HUES6 (cell line): ENCODE results near the gene POLN.

Experiments
- H3K27ac ChIP-seq: 2 replicates; pipeline ENCODE4 v1.7.0; 2013; ENCODE audit warnings: low read depth, mild to moderate bottlenecking, low read length, inconsistent platforms
- H3K27me3 ChIP-seq: 2 replicates; pipeline ENCODE4 v1.6.1; 2013; ENCODE audit warnings: low read length; ENCODE audit not compliant: control insufficient read depth, insufficient read depth
- H3K36me3 ChIP-seq: 2 replicates; pipeline ENCODE4 v1.6.1; 2013; ENCODE audit warnings: low read length; ENCODE audit not compliant: control insufficient read depth, insufficient read depth
- H3K4me1 ChIP-seq: 2 replicates; pipeline ENCODE4 v1.6.1; 2013; ENCODE audit warnings: low read length; ENCODE audit not compliant: control insufficient read depth, insufficient read depth
- H3K4me3 ChIP-seq: 2 replicates; pipeline ENCODE4 v1.5.1; 2013; ENCODE audit warnings: low read depth, low read length
- H3K9ac ChIP-seq: one replicate; pipeline ENCODE4 v1.6.1; 2013; ENCODE audit warnings: mild to moderate bottlenecking, low read length
- H3K9me3 ChIP-seq: 2 replicates; pipeline ENCODE4 v1.6.1; 2013; ENCODE audit warnings: low read depth, low read length; ENCODE audit not compliant: control insufficient read depth, insufficient read depth

The POLN gene

DNA sequence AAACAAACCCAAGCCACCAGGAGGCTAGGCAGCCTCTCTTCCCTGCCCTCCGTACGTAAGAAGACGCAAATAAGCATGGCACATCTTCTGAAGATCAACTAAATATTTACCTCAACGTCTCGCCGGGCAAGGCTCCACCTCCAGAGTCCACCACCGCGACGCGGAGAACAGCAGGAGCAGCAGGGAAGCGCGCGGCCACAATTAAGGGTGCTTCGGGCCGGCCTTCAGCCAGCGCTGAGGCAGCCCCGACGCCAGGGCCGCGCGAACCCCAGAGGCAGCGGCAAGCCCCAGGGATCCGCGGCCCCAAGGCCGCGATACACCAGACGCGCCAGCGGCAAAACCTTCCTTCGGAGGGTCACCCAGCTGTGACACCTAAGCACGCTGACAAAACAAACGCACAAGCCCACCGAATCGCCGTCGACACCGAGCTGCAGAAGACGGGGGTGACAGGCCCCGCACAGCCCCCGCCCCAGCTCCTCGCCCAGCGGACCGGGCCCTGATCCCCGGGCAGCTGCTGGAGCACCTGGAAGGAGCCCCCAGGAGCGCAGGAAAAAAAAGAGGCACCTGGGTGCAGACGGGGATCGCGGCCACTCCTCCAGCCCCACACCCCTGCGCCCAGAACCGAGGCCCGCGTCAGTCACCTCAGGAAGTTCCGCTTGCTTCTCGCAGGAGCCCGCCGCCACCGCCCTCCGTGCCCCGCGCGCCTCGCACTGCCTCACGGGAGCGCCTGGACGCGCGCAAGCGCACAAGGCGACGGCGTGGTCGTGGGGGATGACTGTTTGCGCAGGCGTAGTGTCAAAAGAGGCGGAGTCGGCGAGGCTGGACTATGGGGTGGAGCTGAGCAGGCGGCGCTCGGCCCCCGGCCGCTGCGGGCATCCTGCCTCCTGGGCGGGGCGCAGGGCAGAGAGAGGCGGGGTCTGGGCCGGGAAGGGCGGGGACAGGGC, at the start of gene POLN, which contains the start of gene HAUS3:
Gene POLN (minus strand): TSS at position 712 of the 944 bp plus-strand sequence. CDS start 12,890 bp downstream, outside the sequence.
Gene HAUS3 (minus strand): TSS at position 712 of the 944 bp plus-strand sequence. CDS start 1,175 bp downstream, outside the sequence.
- Histone ChIP-seq H3K4me3 (peak within 1 kb of the TSS; percentile 95), H3K9ac (peak within 1 kb of the TSS; percentile 84), H3K9me3 (peaks cover 13% of the 10 kb centered on the region), H3K27me3 (peaks cover 3% of the 10 kb centered on the region; the same call in 1 of the 2 replicates), H3K27ac (peak within 1 kb of the TSS; percentile 49; the same call in 1 of the 2 replicates), H3K36me3 (peaks cover 17% of the 10 kb centered on the region), H3K4me1 (peaks cover 14% of the 10 kb centered on the region; the same call in 1 of the 2 replicates)

DNA sequence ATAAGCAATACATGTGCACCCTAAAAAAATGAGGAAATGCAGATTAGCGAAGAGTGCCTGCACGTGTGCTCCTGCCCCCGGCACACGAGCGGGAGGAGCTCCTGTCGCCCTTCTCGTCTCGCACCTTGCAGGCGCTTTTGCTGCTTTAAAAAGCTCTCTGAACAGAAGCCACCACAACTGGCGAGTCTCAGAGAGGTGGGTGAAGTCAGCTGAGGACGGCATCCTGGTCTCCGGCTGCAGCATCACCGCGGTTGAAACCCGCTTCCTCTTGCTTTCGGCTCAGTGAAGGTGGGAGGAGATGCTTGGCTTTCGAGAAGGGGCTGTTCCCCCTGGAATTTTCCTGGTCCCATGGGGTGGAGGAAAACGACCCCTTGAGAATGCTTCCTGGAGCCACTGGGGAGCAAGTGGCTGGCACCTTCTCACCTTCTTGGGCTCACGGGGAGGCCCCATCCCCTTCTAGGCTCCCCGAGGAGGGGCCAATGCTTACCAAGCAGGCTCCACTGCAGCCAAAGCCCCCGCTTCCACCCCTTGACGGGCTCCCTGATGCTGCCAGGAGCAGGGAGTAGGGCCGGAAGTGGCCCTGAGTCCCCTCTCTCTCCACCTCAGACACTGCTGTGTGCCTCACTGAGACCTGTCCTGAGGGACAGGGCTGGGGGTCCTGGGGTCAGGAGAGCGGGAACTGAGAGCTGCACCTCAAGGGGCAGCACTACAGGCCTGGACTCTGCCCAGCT, 49.2 kb upstream of the POLN start:
- Histone ChIP-seq H3K9me3 (0 out of 2 replicates have a peak, but pooled peaks cover 4% of the 10 kb centered on the region), H3K27me3 (0 out of 2 replicates have a peak, but pooled peaks cover 2% of the 10 kb centered on the region), H3K27ac (no peak overlapping the region), H3K4me3 (no peak overlapping the region), H3K36me3 (no peaks in the 10 kb centered on the region), H3K4me1 (no peaks in the 10 kb centered on the region), H3K9ac (no peak overlapping the region)

DNA sequence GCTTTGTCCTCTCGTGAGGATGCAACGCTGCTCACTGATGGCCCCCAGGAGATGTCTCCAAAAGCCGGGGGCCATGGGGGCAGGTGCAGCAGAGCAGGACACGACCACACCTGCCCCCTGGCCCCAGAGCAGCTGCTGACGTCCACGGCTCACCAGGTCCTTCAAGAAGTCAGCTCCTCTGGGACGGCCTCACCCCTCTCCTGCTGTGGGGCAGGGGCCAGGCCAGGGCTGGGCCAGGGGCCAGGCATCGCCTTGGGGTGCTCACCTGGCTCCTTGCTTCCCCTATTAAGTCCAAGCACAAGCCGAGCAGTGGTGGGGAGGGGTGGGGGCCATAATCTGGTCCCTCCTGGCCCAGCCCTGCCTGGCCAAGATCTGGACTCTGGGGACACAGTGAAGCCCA, 48.6 kb upstream of the POLN start:
- Histone ChIP-seq H3K27ac (no peak overlapping the region), H3K27me3 (0 out of 2 replicates have a peak, but pooled peaks cover 2% of the 10 kb centered on the region), H3K36me3 (no peaks in the 10 kb centered on the region), H3K9me3 (0 out of 2 replicates have a peak, but pooled peaks cover 4% of the 10 kb centered on the region), H3K4me3 (no peak overlapping the region), H3K9ac (no peak overlapping the region), H3K4me1 (no peaks in the 10 kb centered on the region)

DNA sequence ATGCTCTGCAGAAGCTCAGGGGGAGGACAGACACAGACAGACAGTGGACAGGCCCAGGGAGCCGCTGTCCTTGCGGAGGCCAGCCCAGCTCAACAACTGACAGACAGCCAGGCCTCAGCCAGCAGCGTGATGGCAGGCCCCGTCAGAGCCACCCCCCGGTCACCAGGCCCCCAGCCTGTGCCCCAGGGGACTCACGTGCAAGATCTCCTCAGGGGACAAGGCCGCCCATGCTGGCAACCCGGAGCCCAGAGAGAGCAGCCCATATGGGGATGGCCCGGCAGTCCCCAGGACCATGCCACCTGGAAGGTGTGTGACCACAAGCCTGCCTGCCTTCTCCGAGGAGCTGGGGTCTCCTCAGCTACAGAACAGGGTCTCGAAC, 48.0 kb upstream of the POLN start:
- H3K9ac ChIP-seq = no peak overlapping the region
- no peak overlapping the region for H3K4me3 ChIP-seq
- 0 out of 2 replicates have a peak, but pooled peaks cover 2% of the 10 kb centered on the region for H3K27me3 ChIP-seq
- no peak overlapping the region for H3K27ac ChIP-seq
- H3K4me1 ChIP-seq = no peaks in the 10 kb centered on the region
- 0 out of 2 replicates have a peak, but pooled peaks cover 4% of the 10 kb centered on the region for H3K9me3 ChIP-seq
- no peaks in the 10 kb centered on the region for H3K36me3 ChIP-seq

DNA sequence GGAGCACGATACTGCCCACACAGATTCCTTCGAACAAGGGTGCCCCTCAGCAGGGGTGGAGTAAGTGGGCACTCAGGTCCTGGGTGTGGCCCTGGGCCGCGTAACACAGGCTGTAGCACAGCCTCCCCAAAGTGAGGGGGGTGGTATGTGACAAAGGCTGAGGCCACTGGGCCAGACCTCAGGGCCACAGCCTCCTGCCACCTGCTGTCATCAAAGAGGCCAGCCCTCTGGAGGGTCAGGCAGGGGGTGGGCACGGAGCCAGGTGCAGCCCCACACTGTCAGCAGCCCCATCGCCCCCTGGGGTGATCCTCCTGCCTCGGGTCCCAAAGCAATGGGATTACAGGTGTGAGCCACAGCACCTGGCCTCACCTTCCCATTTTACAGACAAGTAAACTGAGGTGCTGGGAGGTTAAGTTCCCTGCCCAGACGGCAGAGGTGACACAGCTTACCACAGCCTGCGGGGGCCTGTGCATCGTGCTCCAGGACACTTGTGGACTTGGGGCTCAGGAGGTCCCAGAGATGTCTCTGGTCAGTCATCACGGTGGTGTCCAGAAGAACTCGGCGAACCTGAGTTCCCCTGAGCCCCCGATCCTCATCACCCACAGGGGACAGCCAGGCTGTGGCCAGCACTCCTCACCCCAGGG, 47.5 kb upstream of the POLN start:
- Histone ChIP-seq H3K9ac (no peak overlapping the region), H3K4me1 (no peaks in the 10 kb centered on the region), H3K27me3 (0 out of 2 replicates have a peak, but pooled peaks cover 2% of the 10 kb centered on the region), H3K4me3 (no peak overlapping the region), H3K27ac (no peak overlapping the region), H3K36me3 (no peaks in the 10 kb centered on the region), H3K9me3 (0 out of 2 replicates have a peak, but pooled peaks cover 4% of the 10 kb centered on the region)

DNA sequence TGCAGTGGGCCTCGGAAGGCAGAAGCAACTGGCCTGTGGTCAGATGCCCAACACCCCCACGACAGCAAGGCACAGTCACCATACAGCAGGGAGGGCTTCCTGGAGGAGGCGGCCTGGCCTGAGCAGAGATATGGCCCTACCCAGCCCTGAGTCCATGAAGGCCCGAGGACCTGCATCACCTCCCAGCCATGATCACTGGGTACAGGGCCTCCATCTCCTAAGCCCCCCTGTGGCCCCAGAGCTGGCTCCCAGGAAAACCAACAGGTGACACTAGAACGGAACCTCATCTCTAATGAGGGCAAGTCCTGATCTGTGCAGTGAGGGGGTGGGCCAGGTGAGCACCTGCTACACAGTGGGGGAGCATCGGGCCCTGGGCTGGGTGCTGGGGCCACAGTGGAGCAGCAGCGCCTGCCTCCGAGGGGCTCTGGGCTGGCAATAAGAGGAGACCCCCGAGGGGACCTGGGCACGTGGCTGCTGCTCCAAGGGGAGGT, 46.2 kb upstream of the POLN start:
- Histone ChIP-seq H3K9ac (no peak overlapping the region), H3K36me3 (no peaks in the 10 kb centered on the region), H3K4me3 (no peak overlapping the region), H3K27ac (no peak overlapping the region), H3K27me3 (peaks cover 2% of the 10 kb centered on the region; the same call in 1 of the 2 replicates), H3K9me3 (no peaks in the 10 kb centered on the region), H3K4me1 (no peaks in the 10 kb centered on the region)

DNA sequence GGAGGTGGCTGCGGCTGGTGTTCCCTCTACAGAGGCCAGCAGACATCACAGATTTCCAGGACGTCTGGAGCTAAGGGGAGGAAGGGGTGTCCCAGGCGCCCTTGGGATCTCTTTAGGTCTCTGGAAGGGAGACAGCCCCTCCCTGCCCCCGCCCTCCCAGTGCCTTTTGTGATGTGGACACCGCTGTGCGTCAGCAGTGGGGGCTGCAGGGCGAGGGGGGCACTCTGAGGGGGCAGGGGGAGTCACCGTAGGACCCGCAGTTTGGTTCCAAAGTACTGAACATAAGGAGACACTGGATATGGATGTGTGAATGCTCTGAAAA, 45.6 kb upstream of the POLN start:
- Histone ChIP-seq H3K4me1 (no peaks in the 10 kb centered on the region), H3K27ac (no peak overlapping the region), H3K27me3 (peaks cover 2% of the 10 kb centered on the region; the same call in 1 of the 2 replicates), H3K9ac (no peak overlapping the region), H3K9me3 (no peaks in the 10 kb centered on the region), H3K4me3 (no peak overlapping the region), H3K36me3 (no peaks in the 10 kb centered on the region)

DNA sequence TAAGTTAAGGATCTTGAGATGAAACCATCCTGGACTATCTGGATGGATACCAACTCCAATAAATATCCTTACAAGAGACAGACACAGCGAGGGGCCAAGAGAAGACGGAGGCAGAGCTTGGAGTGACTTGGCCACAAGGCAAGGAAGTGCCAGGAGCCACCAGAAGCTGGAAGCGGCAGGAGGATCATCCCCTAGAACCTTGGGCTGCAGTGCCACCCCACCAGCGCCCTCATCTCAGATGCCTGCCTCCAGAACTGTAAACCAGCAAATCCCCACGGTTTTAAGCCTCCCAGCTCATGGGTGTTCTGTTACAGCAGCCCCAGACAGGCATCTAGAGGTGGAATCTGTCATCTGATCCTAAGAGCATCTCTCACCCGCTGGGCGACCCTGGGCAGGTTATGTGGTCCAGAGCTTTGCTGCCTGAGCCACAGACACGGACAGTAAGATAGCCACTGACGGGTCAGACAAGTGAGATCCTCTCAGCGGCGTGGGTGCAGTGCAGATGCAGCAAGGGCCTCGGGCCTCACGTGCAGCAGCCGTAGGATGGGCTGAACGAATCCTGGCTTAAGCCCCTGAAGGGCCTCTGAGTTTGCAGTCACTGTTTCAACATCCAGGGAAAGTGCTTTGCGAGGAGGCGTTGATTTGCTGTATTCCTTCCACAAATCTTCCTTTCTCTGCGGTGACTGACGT, 45.1 kb upstream of the POLN start:
- no peaks in the 10 kb centered on the region; the same call in 1 of the 2 replicates for H3K27me3 ChIP-seq
- no peak overlapping the region for H3K9ac ChIP-seq
- no peak overlapping the region for H3K27ac ChIP-seq
- no peaks in the 10 kb centered on the region for H3K9me3 ChIP-seq
- no peak overlapping the region for H3K4me3 ChIP-seq
- H3K4me1 ChIP-seq = no peaks in the 10 kb centered on the region
- H3K36me3 ChIP-seq = no peaks in the 10 kb centered on the region

DNA sequence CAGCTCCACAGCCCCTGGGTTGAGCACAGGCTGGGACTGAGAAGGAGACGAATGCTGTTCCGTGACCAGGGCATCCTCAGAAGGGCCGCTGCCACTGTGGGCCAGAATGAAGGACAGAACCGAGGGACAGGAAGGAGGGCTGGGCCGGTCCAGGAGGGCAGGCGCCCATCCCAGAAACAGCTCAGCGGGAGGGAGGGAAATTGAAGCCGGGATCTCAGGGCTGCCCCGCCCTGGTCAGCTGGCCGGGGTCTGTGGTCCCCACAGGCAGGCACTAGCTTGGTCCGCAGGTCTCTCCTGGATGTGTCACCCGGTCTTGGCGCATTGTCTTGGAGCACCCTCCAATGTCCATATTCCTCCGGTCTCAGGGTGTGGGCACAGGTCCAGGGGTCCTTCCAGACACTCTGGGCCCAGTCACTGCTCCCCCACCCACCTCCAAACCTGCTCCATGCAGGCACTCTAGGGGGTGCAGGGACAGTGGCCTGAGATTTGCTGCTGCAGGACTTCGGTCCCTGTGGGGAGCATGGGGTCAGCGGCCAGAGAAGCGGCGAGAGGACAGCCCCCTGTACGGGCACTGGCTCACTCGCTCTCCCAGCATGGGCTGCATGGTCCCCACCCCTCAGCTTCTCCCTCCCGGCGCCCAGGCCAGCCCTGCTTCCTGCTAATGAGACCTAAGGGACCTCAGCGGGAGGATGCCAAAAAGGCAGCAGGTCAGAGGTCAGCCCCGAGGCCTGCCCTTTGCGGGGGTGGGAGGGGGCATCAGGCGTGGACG, 43.9 kb upstream of the POLN start:
- Histone ChIP-seq H3K9me3 (no peaks in the 10 kb centered on the region), H3K36me3 (no peaks in the 10 kb centered on the region), H3K27me3 (no peaks in the 10 kb centered on the region; the same call in 1 of the 2 replicates), H3K9ac (no peak overlapping the region), H3K27ac (no peak overlapping the region), H3K4me3 (no peak overlapping the region), H3K4me1 (no peaks in the 10 kb centered on the region)
